Activated T-cell treated with anti-CD3 and anti-CD28 coated beads for 48 hours (primary cell): ENCODE measurements around the gene ATF6.
"Not testable (repeated sequence)": the region's sequence is repeated elsewhere in the genome, so short reads cannot be mapped to it uniquely, and the experiment has no call there.

Source experiments
- DNase-seq: peaks from one replicate; pipeline ENCODE4 v3.0.0-alpha.2; 2020; ENCODE audit warnings: low read depth

Gene ATF6

GRCh38 chr1:161766102-161766981, at the start of gene ATF6:
Gene ATF6 (plus strand): TSS chr1:161766320. CDS start chr1:161766361, 41 bp downstream.
- DNase-seq: peak; percentile 73

- no peak for DNase-seq
Observed at GRCh38 chr1:161718559-161719324, 47.4 kb upstream of the ATF6 start.

- no peak for DNase-seq
Observed at GRCh38 chr1:161719325-161719611, 46.9 kb upstream of the ATF6 start.

GRCh38 chr1:161720422-161720821, 45.7 kb upstream of the ATF6 start:
- DNase-seq: no peak

- no peak for DNase-seq
Observed at GRCh38 chr1:161720956-161721737, 45.0 kb upstream of the ATF6 start, which contains the start of gene FCRLB. Gene FCRLB (plus strand): TSS chr1:161721544. CDS start chr1:161722673, 1,129 bp downstream.

GRCh38 chr1:161721738-161722343, 44.3 kb upstream of the ATF6 start:
- DNase-seq: no peak

- no peak for DNase-seq
Observed at GRCh38 chr1:161722406-161722805, 43.7 kb upstream of the ATF6 start.

- DNase-seq: no peak
Observed at GRCh38 chr1:161723459-161724141, 42.5 kb upstream of the ATF6 start.

GRCh38 chr1:161725258-161725907, 40.7 kb upstream of the ATF6 start:
- not testable (repeated sequence) for DNase-seq

GRCh38 chr1:161725908-161726472, 40.1 kb upstream of the ATF6 start:
- peak; percentile 14 for DNase-seq

- DNase-seq: peak; percentile 44
Observed at GRCh38 chr1:161726473-161727255, 39.5 kb upstream of the ATF6 start.

GRCh38 chr1:161727256-161727924, 38.7 kb upstream of the ATF6 start:
- peak; percentile 15 for DNase-seq

GRCh38 chr1:161728376-161729226, 37.5 kb upstream of the ATF6 start:
- DNase-seq: no peak

- DNase-seq: peak; percentile 25
Observed at GRCh38 chr1:161730050-161730564, 36.0 kb upstream of the ATF6 start.

- no peak for DNase-seq
Observed at GRCh38 chr1:161731241-161731640, 34.9 kb upstream of the ATF6 start.

GRCh38 chr1:161731981-161732718, 34.0 kb upstream of the ATF6 start:
- DNase-seq: no peak

- no peak for DNase-seq
Observed at GRCh38 chr1:161733526-161733925, 32.6 kb upstream of the ATF6 start.
